Measurements from ENCODE around the gene MAP7D1.

MAP7D1 gene

GRCh38 chr1:36137226-36137625, 18.7 kb upstream of the MAP7D1 start:
- ATAC-seq (no peak), DNase-seq (ENCODE audit: low spot score in 2 of 2) (no peak)
- Mint-ChIP-seq H3K27ac (no peak overlapping the region), H3K9me3 (no peaks in the 10 kb centered on the region), H3K36me3 (peaks cover 46% of the 10 kb centered on the region), H3K4me1 (peaks cover 28% of the 10 kb centered on the region), H3K4me3 (no peak overlapping the region)

- H3K27ac Mint-ChIP-seq = peak overlapping the region; percentile 72
Measured at GRCh38 chr1:36137776-36138175, 18.2 kb upstream of the MAP7D1 start.

DNA sequence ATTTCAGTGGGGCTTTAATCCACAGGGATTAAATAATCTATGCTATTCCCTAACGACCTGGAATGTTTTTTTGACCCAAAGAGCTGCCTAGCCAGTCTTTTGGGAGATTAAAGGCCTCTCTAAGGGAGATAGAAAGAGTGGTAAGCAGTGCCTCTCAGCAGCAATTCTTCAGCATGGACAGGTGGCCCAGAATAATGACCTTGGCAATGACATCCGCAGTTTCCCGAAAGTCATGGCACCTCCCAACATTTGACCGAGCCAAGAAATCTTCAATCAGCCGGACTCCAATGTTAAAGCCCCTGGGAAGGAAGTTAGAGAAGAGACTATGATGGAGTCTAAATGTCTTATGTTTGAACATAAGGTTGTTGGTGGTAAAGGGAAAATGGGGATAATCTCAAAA, 16.4 kb upstream of the MAP7D1 start:
- ATAC-seq = no peak
- H3K4me3 Mint-ChIP-seq = no peak overlapping the region
- H3K27ac Mint-ChIP-seq = peak overlapping the region; percentile 79
- H3K36me3 Mint-ChIP-seq = peaks cover 46% of the 10 kb centered on the region
- no peaks in the 10 kb centered on the region for H3K9me3 Mint-ChIP-seq
- peaks cover 36% of the 10 kb centered on the region for H3K4me1 Mint-ChIP-seq
- DNase-seq (ENCODE audit: low spot score in 2 of 2) = no peak

More at GRCh38 chr1:36137776-36138175, 18.2 kb upstream of the MAP7D1 start:
- no peak for DNase-seq (ENCODE audit: low spot score in 2 of 2)
- H3K4me3 Mint-ChIP-seq = no peak overlapping the region
- H3K4me1 Mint-ChIP-seq = peaks cover 29% of the 10 kb centered on the region
- H3K36me3 Mint-ChIP-seq = peaks cover 46% of the 10 kb centered on the region
- ATAC-seq = no peak
- H3K9me3 Mint-ChIP-seq = no peaks in the 10 kb centered on the region

GRCh38 chr1:36142121-36142520, 13.8 kb upstream of the MAP7D1 start:
- H3K27ac Mint-ChIP-seq = peak overlapping the region; percentile 79
- no peaks in the 10 kb centered on the region for H3K9me3 Mint-ChIP-seq
- ATAC-seq (no peak), DNase-seq (ENCODE audit: low spot score in 2 of 2) (no peak)
- H3K36me3 Mint-ChIP-seq = peaks cover 35% of the 10 kb centered on the region
- peaks cover 34% of the 10 kb centered on the region for H3K4me1 Mint-ChIP-seq
- no peak overlapping the region for H3K4me3 Mint-ChIP-seq

DNA sequence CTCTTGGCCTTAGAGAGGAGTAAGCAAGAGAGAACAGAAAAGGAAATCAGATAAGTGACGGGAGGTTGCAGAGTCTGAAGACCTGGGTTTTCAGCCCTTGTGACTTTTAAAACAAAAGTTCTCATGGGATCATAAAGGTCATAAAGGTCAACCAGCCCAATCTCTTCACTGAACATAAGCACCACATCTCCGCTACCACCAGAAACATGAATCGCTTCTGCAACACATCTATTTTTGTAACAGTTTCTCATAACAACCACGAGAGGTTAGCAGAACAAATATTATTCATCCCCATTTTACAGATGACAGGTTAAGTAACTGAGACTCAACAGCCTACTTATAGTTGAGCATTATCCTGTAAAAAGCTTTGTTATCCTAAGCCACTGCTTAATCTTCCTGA, 12.5 kb upstream of the MAP7D1 start:
- H3K27ac Mint-ChIP-seq = peak overlapping the region; percentile 17
- no peaks in the 10 kb centered on the region for H3K9me3 Mint-ChIP-seq
- DNase-seq (ENCODE audit: low spot score in 2 of 2) (no peak), ATAC-seq (no peak)
- H3K4me1 Mint-ChIP-seq = peaks cover 45% of the 10 kb centered on the region
- H3K36me3 Mint-ChIP-seq = peaks cover 22% of the 10 kb centered on the region
- H3K4me3 Mint-ChIP-seq = no peak overlapping the region

- no peaks in the 10 kb centered on the region for H3K9me3 Mint-ChIP-seq
- H3K4me1 Mint-ChIP-seq = peaks cover 53% of the 10 kb centered on the region
- H3K36me3 Mint-ChIP-seq = peaks cover 18% of the 10 kb centered on the region
- no peak for DNase-seq (ENCODE audit: low spot score in 2 of 2)
- no peak for ATAC-seq
- H3K27ac Mint-ChIP-seq = no peak overlapping the region
- H3K4me3 Mint-ChIP-seq = no peak overlapping the region
Measured at GRCh38 chr1:36144413-36144812, 11.5 kb upstream of the MAP7D1 start.

GRCh38 chr1:36148821-36149236, 7.1 kb upstream of the MAP7D1 start:
- H3K4me1 Mint-ChIP-seq = peaks cover 67% of the 10 kb centered on the region
- H3K27ac Mint-ChIP-seq = peak overlapping the region; percentile 99
- DNase-seq (ENCODE audit: low spot score in 2 of 2) = no peak
- H3K4me3 Mint-ChIP-seq = peak overlapping the region; percentile 98
- no peaks in the 10 kb centered on the region for H3K9me3 Mint-ChIP-seq
- peaks cover 14% of the 10 kb centered on the region for H3K36me3 Mint-ChIP-seq
- peak; percentile 5 for ATAC-seq

DNA sequence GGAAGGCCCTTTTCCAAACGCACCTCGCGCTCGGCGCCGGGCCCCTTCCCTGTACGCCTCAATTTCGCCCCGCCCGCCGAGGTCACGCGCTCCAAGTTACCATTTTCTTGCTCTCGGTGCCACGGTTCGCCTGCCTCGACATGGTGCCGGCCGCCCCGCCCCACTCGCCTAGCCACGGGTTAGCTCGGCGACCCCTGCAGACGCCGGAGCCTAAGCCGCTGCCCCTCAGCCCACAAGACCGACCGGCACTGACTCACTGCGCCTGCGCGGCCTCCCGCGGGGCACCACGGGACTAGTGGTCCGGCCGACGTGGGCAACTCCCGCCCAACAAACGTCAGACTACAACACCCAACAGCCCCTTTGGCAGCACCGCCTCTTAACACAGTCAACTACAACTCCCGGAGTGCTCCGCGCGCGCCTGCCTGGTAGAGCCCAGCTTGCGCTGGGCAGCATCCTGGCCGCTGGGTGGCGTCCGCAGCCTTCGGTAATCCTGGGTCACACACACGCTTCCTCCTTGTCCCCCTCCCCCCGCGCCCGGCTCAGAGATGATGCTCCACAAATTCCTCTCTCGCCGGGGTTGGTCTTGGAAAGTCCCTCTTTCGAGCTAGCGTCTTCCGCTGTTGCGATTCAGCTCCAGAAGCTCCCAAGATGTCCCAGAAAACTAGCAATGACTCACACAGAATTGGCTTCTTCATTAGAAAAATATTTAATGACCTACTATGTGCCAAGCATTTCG, 6.6 kb upstream of the MAP7D1 start, which contains the start of gene TRAPPC3:
Gene TRAPPC3, minus strand, starts transcription at position 250 of the 736 bp plus-strand sequence. Its CDS starts 108 bp downstream, at position 142.
- Mint-ChIP-seq H3K36me3 (peaks cover 14% of the 10 kb centered on the region), H3K4me1 (peaks cover 71% of the 10 kb centered on the region), H3K9me3 (no peaks in the 10 kb centered on the region), H3K27ac (peak within 1 kb of the TSS; percentile 99), H3K4me3 (peak within 1 kb of the TSS; percentile 98)
- ATAC-seq (peak; percentile 95), DNase-seq (ENCODE audit: low spot score in 2 of 2) (peak; percentile 98 to 99)

- DNase-seq (ENCODE audit: low spot score in 2 of 2) (no peak), ATAC-seq (no peak)
- H3K36me3 Mint-ChIP-seq = peaks cover 14% of the 10 kb centered on the region
- peak overlapping the region; percentile 98 for H3K4me3 Mint-ChIP-seq
- no peaks in the 10 kb centered on the region for H3K9me3 Mint-ChIP-seq
- peaks cover 77% of the 10 kb centered on the region for H3K4me1 Mint-ChIP-seq
- H3K27ac Mint-ChIP-seq = peak overlapping the region; percentile 99
Measured at GRCh38 chr1:36149973-36150295, 6.0 kb upstream of the MAP7D1 start.

DNA sequence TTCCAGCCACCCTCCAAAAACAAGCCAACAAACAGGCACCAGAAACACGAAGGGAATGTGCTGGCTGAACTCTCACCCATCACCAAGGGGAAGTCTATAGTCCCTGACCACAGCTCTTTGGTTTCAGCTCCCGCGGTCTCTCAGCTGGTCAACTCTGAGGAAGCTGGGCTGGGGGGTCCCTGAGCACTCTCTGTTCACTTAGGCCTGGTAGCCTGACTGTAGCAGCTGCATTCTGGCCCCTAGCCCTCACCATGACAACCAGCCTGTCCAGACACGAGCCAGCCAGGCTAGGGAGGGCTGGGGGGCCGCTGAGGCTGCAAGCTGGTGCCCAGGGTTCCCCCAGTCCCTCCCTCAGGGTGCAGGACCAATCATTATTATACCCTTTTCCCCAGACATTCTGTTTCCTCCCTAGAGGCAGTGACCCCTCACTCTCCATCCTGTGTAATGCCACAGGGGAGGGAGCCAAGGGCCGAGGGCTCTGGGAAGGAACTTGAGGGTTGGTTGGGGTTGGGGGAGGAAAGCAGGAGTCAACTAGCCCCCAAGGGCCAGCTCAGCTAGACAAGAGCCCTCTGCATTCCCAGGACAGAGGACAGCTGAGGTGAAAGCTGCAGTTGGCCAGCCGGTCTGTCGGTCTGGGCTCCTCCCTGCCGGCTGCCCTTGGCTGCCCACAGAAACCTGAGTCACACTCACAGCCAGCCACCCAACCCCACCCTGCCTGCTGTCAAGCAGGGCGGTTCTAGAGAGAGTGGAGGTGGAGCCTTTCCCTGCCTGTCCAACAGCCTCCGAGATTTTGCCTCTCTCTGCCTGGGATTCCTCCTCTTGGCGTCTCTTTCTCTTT, 5.4 kb upstream of the MAP7D1 start:
- Mint-ChIP-seq H3K27ac (peak overlapping the region; percentile 99), H3K4me1 (peaks cover 81% of the 10 kb centered on the region), H3K9me3 (no peaks in the 10 kb centered on the region), H3K4me3 (peak overlapping the region; percentile 98), H3K36me3 (peaks cover 14% of the 10 kb centered on the region)
- DNase-seq (ENCODE audit: low spot score in 2 of 2) (peak; percentile 63 to 90), ATAC-seq (peak; percentile 76)

GRCh38 chr1:36151134-36151844, 4.7 kb upstream of the MAP7D1 start:
- Mint-ChIP-seq H3K27ac (peak overlapping the region; percentile 99), H3K9me3 (no peaks in the 10 kb centered on the region), H3K36me3 (peaks cover 14% of the 10 kb centered on the region), H3K4me1 (peaks cover 81% of the 10 kb centered on the region), H3K4me3 (peak overlapping the region; percentile 98)
- ATAC-seq (no peak), DNase-seq (ENCODE audit: low spot score in 2 of 2) (no peak)

GRCh38 chr1:36151845-36152203, 4.1 kb upstream of the MAP7D1 start:
- peak overlapping the region; percentile 98 for H3K4me3 Mint-ChIP-seq
- peak in 1 of 2 donors; percentile 75 for DNase-seq (ENCODE audit: low spot score in 2 of 2)

DNA sequence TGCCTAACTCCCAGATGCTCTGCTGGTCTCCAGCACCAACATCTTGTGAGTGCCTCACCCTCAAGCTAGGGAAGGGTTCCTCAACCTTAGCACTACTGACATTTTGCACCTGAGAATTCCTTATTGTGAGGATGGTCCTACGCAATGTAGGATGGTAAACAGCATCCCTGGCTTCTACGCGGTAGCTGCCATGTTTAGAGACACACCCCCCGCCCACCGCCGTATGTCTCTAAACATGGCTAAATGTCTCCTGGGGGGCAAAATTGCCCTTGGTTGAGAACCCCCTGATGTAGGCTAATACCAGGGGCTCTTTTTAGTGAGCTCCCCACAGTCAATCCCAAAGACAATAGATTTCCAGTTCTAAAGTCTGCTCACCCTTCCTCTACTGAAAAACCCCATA, 2.5 kb upstream of the MAP7D1 start:
- no peak for ATAC-seq
- H3K4me1 Mint-ChIP-seq = peaks cover 79% of the 10 kb centered on the region
- DNase-seq (ENCODE audit: low spot score in 2 of 2) = no peak
- peak overlapping the region; percentile 98 for H3K4me3 Mint-ChIP-seq
- H3K36me3 Mint-ChIP-seq = peaks cover 29% of the 10 kb centered on the region
- peak overlapping the region; percentile 99 for H3K27ac Mint-ChIP-seq
- H3K9me3 Mint-ChIP-seq = no peaks in the 10 kb centered on the region

More at GRCh38 chr1:36151845-36152203, 4.1 kb upstream of the MAP7D1 start:
- ATAC-seq = no peak
- H3K36me3 Mint-ChIP-seq = peaks cover 14% of the 10 kb centered on the region
- peaks cover 79% of the 10 kb centered on the region for H3K4me1 Mint-ChIP-seq
- peak overlapping the region; percentile 99 for H3K27ac Mint-ChIP-seq
- no peaks in the 10 kb centered on the region for H3K9me3 Mint-ChIP-seq

DNA sequence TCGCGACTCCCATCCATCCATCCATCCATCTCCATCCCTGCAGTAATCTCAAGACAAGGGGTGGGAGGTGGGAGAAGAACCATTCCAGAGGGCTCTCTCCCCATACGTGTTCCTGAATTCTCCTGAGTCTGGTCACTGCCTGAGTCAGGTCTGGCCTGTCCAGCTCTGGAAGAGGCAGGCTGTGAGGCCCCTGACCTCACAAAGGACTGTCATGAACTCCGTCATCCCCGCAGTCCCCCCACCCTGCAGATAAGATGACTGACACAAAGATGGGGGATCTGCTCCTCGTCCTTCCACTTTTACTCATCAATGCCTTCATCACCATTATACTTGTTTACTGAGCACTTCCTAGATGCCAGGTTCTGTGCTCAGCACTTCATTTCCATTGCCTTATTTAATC, 1.6 kb upstream of the MAP7D1 start:
- Mint-ChIP-seq H3K36me3 (peaks cover 28% of the 10 kb centered on the region), H3K9me3 (no peaks in the 10 kb centered on the region), H3K4me1 (peaks cover 78% of the 10 kb centered on the region), H3K4me3 (peak overlapping the region; percentile 94), H3K27ac (peak overlapping the region; percentile 99)
- DNase-seq (ENCODE audit: low spot score in 2 of 2) (no peak), ATAC-seq (no peak)

DNA sequence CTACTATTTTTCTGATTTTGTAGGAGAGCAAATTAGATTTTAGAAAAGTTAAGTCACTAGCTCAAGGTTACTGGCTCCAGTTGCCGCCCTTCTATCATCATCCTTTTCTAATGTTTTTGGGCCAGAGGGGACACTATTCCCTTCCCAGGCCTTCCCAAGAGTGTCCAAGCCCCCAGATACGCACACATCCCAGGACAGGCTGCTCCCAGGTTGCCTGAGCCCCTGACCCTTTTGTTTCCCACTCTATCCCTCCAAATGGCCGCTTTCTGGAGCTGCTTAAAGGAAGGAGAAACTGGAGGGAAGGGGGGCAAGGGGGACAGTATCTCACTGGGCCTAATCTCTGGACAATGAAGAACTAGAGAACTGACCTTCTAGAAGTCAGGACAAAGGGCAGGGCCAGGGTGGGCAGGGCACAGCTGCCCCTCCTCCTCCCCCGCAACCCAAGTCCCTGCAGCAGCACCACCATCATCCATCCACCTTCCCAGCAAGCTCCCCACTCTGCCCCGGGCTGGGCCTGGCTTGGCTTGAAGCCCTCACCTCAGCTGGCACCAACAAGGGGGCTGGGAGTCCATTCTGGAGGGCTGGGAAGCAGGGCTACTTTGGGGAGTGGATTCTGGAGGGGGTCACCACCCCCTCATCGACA, 1.1 kb upstream of the MAP7D1 start:
- Mint-ChIP-seq H3K27ac (peak overlapping the region; percentile 99), H3K9me3 (no peaks in the 10 kb centered on the region), H3K36me3 (peaks cover 28% of the 10 kb centered on the region), H3K4me3 (peak overlapping the region; percentile 94), H3K4me1 (peaks cover 78% of the 10 kb centered on the region)
- DNase-seq (ENCODE audit: low spot score in 2 of 2) = no peak
- no peak for ATAC-seq
